Smooth muscle cell of bladder (primary cell): Measurements from ENCODE around the gene KATNAL1. TPM values are rescaled to one million over a fixed set of nuclear protein-coding genes. Genes with fewer than 3 reads are reported as not detected.

Experiments
- total RNA-seq: library from RNA; depleted of rRNA; stranded (reverse); fragments of >200 nt; gene quantifications from 2 replicates; pipeline ENCODE4 v1.2.3, GENCODE V29; 2014

KATNAL1 gene
- total RNA-seq, result 11.4 and 14.8 TPM in 2 replicates

GRCh38 chr13:30307194-30307970, at the start of gene KATNAL1:
KATNAL1 (minus strand) TSS chr13:30307551; CDS start chr13:30283777, 23,774 bp downstream.

Other genes with a start within 250 kb of the KATNAL1 start
- 0.09 TPM in 1 of 2 replicates, not detected in the other for gene UBE2L5, start 114.9 kb upstream of the KATNAL1 start, total RNA-seq
- 130 and 141 TPM in 2 replicates for gene HMGB1, start 158.4 kb upstream of the KATNAL1 start, total RNA-seq